Stomach (tissue), 4 donors: ENCODE data around the gene SHOC2.

Experiments used
- CTCF ChIP-seq, 7 experiments: fragments of 450-650 bp in 4 of 7; fragments of 200-600 bp in 3 of 7; sonication (generic) in 3 of 7; IDR thresholded peaks; one replicate each; pipeline ENCODE4 v1.5.1; 2016 to 2019; ENCODE audit warnings: antibody characterized with exemption in 7 of 7, control low read depth in 2 of 7, mild to moderate bottlenecking in 1 of 7
- POLR2A ChIP-seq, 4 donors: fragments of 450-650 bp; IDR thresholded peaks; one replicate each; pipeline ENCODE4 v1.6.1; 2016; ENCODE audit warnings: antibody characterized with exemption in 4 of 4, control low read depth in 2 of 4, mild to moderate bottlenecking in 1 of 4, moderate library complexity in 1 of 4
- POLR2AphosphoS5 ChIP-seq, 3 donors: sonication (generic); formaldehyde crosslinking; IDR thresholded peaks; one replicate each; pipeline ENCODE4 v1.6.1; 2016; ENCODE audit warnings: antibody characterized with exemption in 3 of 3

GRCh38 chr10:110876000-110876399 lies 43.4 kb upstream of the SHOC2 start:
- TF ChIP-seq CTCF (IDR thresholded peaks at IDR 0.05) = no peak
- no peak for TF ChIP-seq POLR2AphosphoS5 (IDR thresholded peaks at IDR 0.05)
- no peak for TF ChIP-seq POLR2A (IDR thresholded peaks at IDR 0.05)
